CD14-positive monocyte (primary cell): Measurements from ENCODE around the gene OR5J2. TPM values are rescaled to one million over a fixed set of nuclear protein-coding genes. Genes with fewer than 3 reads are reported as not detected.
"Not testable (repeated sequence)": the region's sequence is repeated elsewhere in the genome, so short reads cannot be mapped to it uniquely, and the experiment has no call there.

Experiments
- DNase-seq, 3 donors: peaks; one replicate each; pipeline ENCODE4 v3.0.0-alpha.2; 2011 to 2022
- H2AFZ ChIP-seq: 2 replicates; pipeline ENCODE4 v1.6.0; 2012; ENCODE audit warnings: mild to moderate bottlenecking, low read depth, low read length, inconsistent platforms; ENCODE audit not compliant: insufficient read depth, poor library complexity, severe bottlenecking
- H3K27ac ChIP-seq, 2 donors: 1 replicate in 1 of 2; 2 replicates in 1 of 2; pipeline ENCODE4 v1.5.1; 2012 to 2013; ENCODE audit warnings: low read length in 2 of 2, control low read depth in 1 of 2, inconsistent platforms in 1 of 2, low read depth in 1 of 2, mild to moderate bottlenecking in 1 of 2
- H3K27me3 ChIP-seq, 2 donors: one replicate each; pipeline versions ENCODE4 v1.6.0 to v1.6.1; 2011 to 2013; ENCODE audit warnings: low read length in 2 of 2; ENCODE audit not compliant: control insufficient read depth in 2 of 2, insufficient read depth in 2 of 2
- H3K36me3 ChIP-seq, 2 donors: replicated peaks in 1 of 2; 1 replicate in 1 of 2; 2 replicates in 1 of 2; pipeline versions ENCODE4 v1.5.1 to v1.6.1; 2012 to 2013; ENCODE audit warnings: low read length in 2 of 2, control low read depth in 1 of 2, inconsistent platforms in 1 of 2, mild to moderate bottlenecking in 1 of 2; ENCODE audit not compliant: insufficient read depth in 2 of 2, control insufficient read depth in 1 of 2
- H3K4me1 ChIP-seq, 2 donors: 1 replicate in 1 of 2; 2 replicates in 1 of 2; pipeline versions ENCODE4 v1.5.1 to v1.6.1; 2012 to 2013; ENCODE audit warnings: low read length in 2 of 2, control low read depth in 1 of 2, inconsistent platforms in 1 of 2, mild to moderate bottlenecking in 1 of 2, moderate library complexity in 1 of 2; ENCODE audit not compliant: insufficient read depth in 2 of 2, control insufficient read depth in 1 of 2
- H3K4me2 ChIP-seq: replicated peaks from 2 replicates; pipeline ENCODE3; 2012; ENCODE audit warnings: low read length, moderate library complexity, mild to moderate bottlenecking; ENCODE audit not compliant: poor library complexity, severe bottlenecking; ENCODE audit errors: extremely low read depth
- H3K4me3 ChIP-seq, 3 experiments: fragments of 200-600 bp in 1 of 3; sonication (generic) in 1 of 3; replicated peaks in 1 of 3; 1 replicate in 2 of 3; 2 replicates in 1 of 3; pipeline ENCODE4 v1.5.1; 2011 to 2013; ENCODE audit warnings: low read length in 3 of 3, mild to moderate bottlenecking in 3 of 3, control low read depth in 2 of 3, low read depth in 2 of 3, inconsistent platforms in 1 of 3, moderate library complexity in 1 of 3
- H3K79me2 ChIP-seq: 2 replicates; pipeline ENCODE4 v1.6.0; 2012; ENCODE audit warnings: mild to moderate bottlenecking, control low read depth, inconsistent platforms, low read length, moderate library complexity; ENCODE audit not compliant: insufficient read depth
- H3K9ac ChIP-seq: 2 replicates; pipeline ENCODE4 v1.6.0; 2017; ENCODE audit warnings: low read length, mild to moderate bottlenecking; ENCODE audit not compliant: insufficient read depth, poor library complexity, severe bottlenecking
- H3K9me3 ChIP-seq, 2 donors: replicated peaks in 1 of 2; 1 replicate in 1 of 2; 2 replicates in 1 of 2; pipeline versions ENCODE4 v1.5.1 to v1.6.1; 2012 to 2013; ENCODE audit warnings: low read length in 2 of 2, control low read depth in 1 of 2; ENCODE audit not compliant: control insufficient read depth in 1 of 2, insufficient read depth in 1 of 2
- H4K20me1 ChIP-seq: 2 replicates; pipeline ENCODE4 v1.6.0; 2012; ENCODE audit warnings: mild to moderate bottlenecking, low read length, control low read depth, moderate library complexity; ENCODE audit not compliant: insufficient read depth
- H3K27ac Mint-ChIP-seq, 7 donors: one replicate each; pipeline ENCODE4 v1.8.0; 2020; ENCODE audit warnings: mild to moderate bottlenecking in 7 of 7, mixed read lengths in 7 of 7, moderate library complexity in 6 of 7, inconsistent platforms in 2 of 7
- H3K27me3 Mint-ChIP-seq, 3 donors: one replicate each; pipeline ENCODE4 v1.8.0; 2021 to 2022; ENCODE audit warnings: low read depth in 3 of 3, mild to moderate bottlenecking in 3 of 3, mixed read lengths in 3 of 3, moderate library complexity in 3 of 3, inconsistent platforms in 1 of 3
- H3K36me3 Mint-ChIP-seq, 2 donors: one replicate each; pipeline ENCODE4 v1.8.0; 2020; ENCODE audit warnings: mixed read lengths in 2 of 2, inconsistent platforms in 1 of 2, mild to moderate bottlenecking in 1 of 2
- H3K4me1 Mint-ChIP-seq: one replicate; pipeline ENCODE4 v1.8.0; 2020; ENCODE audit warnings: mild to moderate bottlenecking, mixed read lengths
- H3K4me3 Mint-ChIP-seq, 2 donors: one replicate each; pipeline ENCODE4 v1.8.0; 2020; ENCODE audit warnings: mild to moderate bottlenecking in 2 of 2, mixed read lengths in 2 of 2, moderate library complexity in 1 of 2
- H3K9me3 Mint-ChIP-seq, 7 donors: one replicate each; pipeline ENCODE4 v1.8.0; 2020 to 2022; ENCODE audit warnings: mixed read lengths in 7 of 7, mild to moderate bottlenecking in 6 of 7, moderate library complexity in 6 of 7, inconsistent platforms in 2 of 7
- WGBS: methylation state at CpG from one replicate; pipeline ENCODE4 v1.1.5; 2013; ENCODE audit warnings: missing lambda C conversion rate; ENCODE audit not compliant: insufficient coverage; 5-methylcytosine and 5-hydroxymethylcytosine counted together
- intact Hi-C, 2 donors: fragments of 100-400 bp; cut with micrococcal nuclease; formaldehyde crosslinking; loops; one replicate each; pipeline versions ENCODE4 v1.15.0 to v1.15.1; 2023
- polyA plus RNA-seq, 3 donors: library from polyadenylated mRNA; depleted of rRNA in 1 of 3; unstranded in 2 of 3; stranded (reverse) in 1 of 3; fragments of 300-500 nt in 2 of 3; fragments of >200 nt in 1 of 3; fragmentation: Illumina TruSeq in 2 of 3; gene quantifications; 1 replicate in 2 of 3; 2 replicates in 1 of 3; pipeline ENCODE4 v1.2.3, GENCODE V29; 2012 to 2021
- TF ChIP-seq, protein P1 (sequence below): fragments of 200-600 bp; IDR thresholded peaks from one replicate; pipeline ENCODE4 v1.8.0; 2022; ENCODE audit warnings: antibody characterized with exemption, mild to moderate bottlenecking

The OR5J2 gene
- polyA plus RNA-seq, 3 donors, result not detected

GRCh38 chr11:56214537-56214936, 38.1 kb downstream of the OR5J2 start:
- H4K20me1 ChIP-seq, result no peaks in the 10 kb centered on the region
- H3K4me1 Mint-ChIP-seq, result no peaks in the 10 kb centered on the region
- H3K9ac ChIP-seq, result no peak overlapping the region
- no peaks in the 10 kb centered on the region for H3K36me3 ChIP-seq
- peaks cover 0 to 2% (median 0%) of the 10 kb centered on the region in 3 donors for H3K27me3 Mint-ChIP-seq
- H3K36me3 Mint-ChIP-seq, result no peaks in the 10 kb centered on the region
- no CpG with 5 or more reads among the region's 2 CpGs for WGBS
- no peak overlapping the region for H3K27ac Mint-ChIP-seq
- TF ChIP-seq, protein P1, sequence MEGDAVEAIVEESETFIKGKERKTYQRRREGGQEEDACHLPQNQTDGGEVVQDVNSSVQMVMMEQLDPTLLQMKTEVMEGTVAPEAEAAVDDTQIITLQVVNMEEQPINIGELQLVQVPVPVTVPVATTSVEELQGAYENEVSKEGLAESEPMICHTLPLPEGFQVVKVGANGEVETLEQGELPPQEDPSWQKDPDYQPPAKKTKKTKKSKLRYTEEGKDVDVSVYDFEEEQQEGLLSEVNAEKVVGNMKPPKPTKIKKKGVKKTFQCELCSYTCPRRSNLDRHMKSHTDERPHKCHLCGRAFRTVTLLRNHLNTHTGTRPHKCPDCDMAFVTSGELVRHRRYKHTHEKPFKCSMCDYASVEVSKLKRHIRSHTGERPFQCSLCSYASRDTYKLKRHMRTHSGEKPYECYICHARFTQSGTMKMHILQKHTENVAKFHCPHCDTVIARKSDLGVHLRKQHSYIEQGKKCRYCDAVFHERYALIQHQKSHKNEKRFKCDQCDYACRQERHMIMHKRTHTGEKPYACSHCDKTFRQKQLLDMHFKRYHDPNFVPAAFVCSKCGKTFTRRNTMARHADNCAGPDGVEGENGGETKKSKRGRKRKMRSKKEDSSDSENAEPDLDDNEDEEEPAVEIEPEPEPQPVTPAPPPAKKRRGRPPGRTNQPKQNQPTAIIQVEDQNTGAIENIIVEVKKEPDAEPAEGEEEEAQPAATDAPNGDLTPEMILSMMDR, result no peak
- no peak overlapping the region for H3K27ac ChIP-seq
- no peak overlapping the region for H3K4me3 Mint-ChIP-seq
- H3K79me2 ChIP-seq, result no peaks in the 10 kb centered on the region
- no peak overlapping the region for H3K4me2 ChIP-seq
- H3K9me3 ChIP-seq, result peaks cover 13 to 22% of the 10 kb centered on the region in 2 donors
- peaks cover 4 to 25% (median 12%) of the 10 kb centered on the region in 7 donors for H3K9me3 Mint-ChIP-seq
- H3K4me1 ChIP-seq, result no peaks in the 10 kb centered on the region
- H3K4me3 ChIP-seq, result no peak overlapping the region
- no peaks in the 10 kb centered on the region for H3K27me3 ChIP-seq
- no peak for DNase-seq
- no peak overlapping the region for H2AFZ ChIP-seq
- intact Hi-C loops, result no loop called here

DNA sequence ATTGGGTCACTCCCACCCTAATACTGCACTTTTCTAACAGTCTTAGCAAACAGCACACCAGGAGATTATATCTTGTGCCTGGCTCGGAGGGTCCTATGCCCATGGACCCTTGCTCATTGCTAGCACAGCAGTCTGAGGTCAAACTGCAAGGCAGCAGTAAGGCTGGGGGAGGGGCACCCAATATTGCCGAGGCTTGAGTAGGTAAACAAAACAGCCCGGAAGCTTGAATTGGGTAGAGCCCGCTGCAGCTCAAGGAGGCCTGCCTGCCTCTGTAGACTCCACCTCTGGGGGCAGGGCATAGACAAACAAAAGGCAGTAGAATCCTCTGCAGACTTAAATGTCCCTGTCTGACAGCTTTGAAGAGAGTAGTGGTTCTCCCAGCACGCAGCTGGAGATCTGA, 43.3 kb downstream of the OR5J2 start:
- H3K4me3 ChIP-seq, H3K4me1 Mint-ChIP-seq, H3K9ac ChIP-seq, intact Hi-C loops, H3K4me3 Mint-ChIP-seq, H3K36me3 ChIP-seq, H3K27ac Mint-ChIP-seq, H3K27me3 Mint-ChIP-seq, H3K4me1 ChIP-seq, H3K36me3 Mint-ChIP-seq, DNase-seq, H2AFZ ChIP-seq, H3K27ac ChIP-seq, H3K4me2 ChIP-seq, H4K20me1 ChIP-seq, H3K79me2 ChIP-seq, H3K27me3 ChIP-seq: not testable (repeated sequence)
- peaks cover 18 to 25% of the 10 kb centered on the region in 2 donors for H3K9me3 ChIP-seq
- peaks cover 14 to 32% (median 20%) of the 10 kb centered on the region in 7 donors for H3K9me3 Mint-ChIP-seq
- WGBS, result 78% methylated on average over 5 of the region's 5 CpGs

Other genes with a start within 250 kb of the OR5J2 start
- not detected for gene OR5I1, start 240.2 kb upstream of the OR5J2 start, polyA plus RNA-seq
- gene OR10AG1, start 206.7 kb upstream of the OR5J2 start, polyA plus RNA-seq, result not detected
- gene OR5F1, start 182.0 kb upstream of the OR5J2 start, polyA plus RNA-seq, result not detected
- gene OR5AS1, start 149.0 kb upstream of the OR5J2 start, polyA plus RNA-seq, result not detected
- gene OR8I2, start 83.3 kb upstream of the OR5J2 start, polyA plus RNA-seq, result not detected
- not detected for gene OR8H2, start 72.9 kb upstream of the OR5J2 start, polyA plus RNA-seq
- gene OR8H3, start 54.2 kb upstream of the OR5J2 start, polyA plus RNA-seq, result not detected
- gene OR8J3, start 36.4 kb upstream of the OR5J2 start, polyA plus RNA-seq, result not detected
- gene OR8K5, start 16.3 kb upstream of the OR5J2 start, polyA plus RNA-seq, result not detected
- not detected for gene OR5T2, start 57.6 kb downstream of the OR5J2 start, polyA plus RNA-seq
- not detected for gene OR5T3, start 75.6 kb downstream of the OR5J2 start, polyA plus RNA-seq
- not detected for gene OR5T1, start 97.5 kb downstream of the OR5J2 start, polyA plus RNA-seq
- gene OR8H1, start 115.6 kb downstream of the OR5J2 start, polyA plus RNA-seq, result not detected
- not detected for gene OR8K3, start 138.5 kb downstream of the OR5J2 start, polyA plus RNA-seq
- not detected for gene OR8K1, start 169.4 kb downstream of the OR5J2 start, polyA plus RNA-seq
- not detected for gene OR8J1, start 177.7 kb downstream of the OR5J2 start, polyA plus RNA-seq
- gene OR8U1, start 199.0 kb downstream of the OR5J2 start, polyA plus RNA-seq, result not detected
- not detected for gene OR5AL1, start 236.1 kb downstream of the OR5J2 start, polyA plus RNA-seq